GM21786 (cell line): ENCODE measurements around the gene FGGY.
"Not testable (repeated sequence)": the region's sequence is repeated elsewhere in the genome, so short reads cannot be mapped to it uniquely, and the experiment has no call there.

ENCODE experiments used
- ATAC-seq: cut with Tn5 transposase; IDR thresholded peaks from one replicate; pipeline ENCODE4 v1.9.1; 2021; ENCODE audit not compliant: unreplicated experiment

Gene FGGY

GRCh38 chr1:59433440-59433813 is 136.5 kb downstream of the FGGY start:
- ATAC-seq, result no peak

GRCh38 chr1:59434336-59434735 is 137.4 kb downstream of the FGGY start:
- ATAC-seq, result no peak

GRCh38 chr1:59436637-59437036 is 139.7 kb downstream of the FGGY start:
- ATAC-seq, result no peak

- ATAC-seq, result no peak
Observed at GRCh38 chr1:59438058-59438560, 141.2 kb downstream of the FGGY start.

GRCh38 chr1:59442492-59442891 is 145.6 kb downstream of the FGGY start:
- no peak for ATAC-seq

GRCh38 chr1:59443310-59443709 is 146.4 kb downstream of the FGGY start:
- no peak for ATAC-seq

- ATAC-seq, result no peak
Observed at GRCh38 chr1:59444520-59444919, 147.6 kb downstream of the FGGY start.

- no peak for ATAC-seq
Observed at GRCh38 chr1:59445040-59445439, 148.1 kb downstream of the FGGY start.

- ATAC-seq, result no peak
Observed at GRCh38 chr1:59446257-59446901, 149.5 kb downstream of the FGGY start.

- ATAC-seq, result no peak
Observed at GRCh38 chr1:59452026-59452425, 155.1 kb downstream of the FGGY start.

- no peak for ATAC-seq
Observed at GRCh38 chr1:59452559-59452958, 155.7 kb downstream of the FGGY start.

GRCh38 chr1:59453297-59453968 is 156.5 kb downstream of the FGGY start:
- ATAC-seq, result no peak

- no peak for ATAC-seq
Observed at GRCh38 chr1:59455206-59455605, 158.3 kb downstream of the FGGY start.

- no peak for ATAC-seq
Observed at GRCh38 chr1:59457786-59458185, 160.9 kb downstream of the FGGY start.

GRCh38 chr1:59458884-59459283 is 162.0 kb downstream of the FGGY start:
- ATAC-seq, result no peak

GRCh38 chr1:59462942-59463341 is 166.0 kb downstream of the FGGY start:
- ATAC-seq, result not testable (repeated sequence)

- not testable (repeated sequence) for ATAC-seq
Observed at GRCh38 chr1:59465478-59465877, 168.6 kb downstream of the FGGY start.

GRCh38 chr1:59468828-59469428 is 172.0 kb downstream of the FGGY start:
- no peak for ATAC-seq

GRCh38 chr1:59471991-59472570 is 175.2 kb downstream of the FGGY start:
- not testable (repeated sequence) for ATAC-seq

- no peak for ATAC-seq
Observed at GRCh38 chr1:59473831-59474230, 176.9 kb downstream of the FGGY start.

GRCh38 chr1:59474496-59474895 is 177.6 kb downstream of the FGGY start:
- no peak for ATAC-seq

- no peak for ATAC-seq
Observed at GRCh38 chr1:59475737-59476136, 178.8 kb downstream of the FGGY start.
